Endothelial cell (in vitro differentiated cells): ENCODE measurements around the gene FRG2. TPM values are rescaled to one million over a fixed set of nuclear protein-coding genes. Genes with fewer than 3 reads are reported as not detected.
"Not testable (repeated sequence)": the region's sequence is repeated elsewhere in the genome, so short reads cannot be mapped to it uniquely, and the experiment has no call there.

Source experiments
- DNase-seq: peaks from one replicate; pipeline ENCODE4 v3.0.0; 2021; ENCODE audit warnings: low spot score
- H3K27ac Mint-ChIP-seq: one replicate; pipeline ENCODE4 v1.8.0; 2021; ENCODE audit warnings: mixed read lengths, inconsistent platforms; ENCODE audit not compliant: unreplicated experiment
- H3K27me3 Mint-ChIP-seq: one replicate; pipeline ENCODE4 v1.8.0; 2021; ENCODE audit warnings: mild to moderate bottlenecking, moderate library complexity, mixed read lengths, inconsistent platforms; ENCODE audit not compliant: unreplicated experiment
- H3K36me3 Mint-ChIP-seq: one replicate; pipeline ENCODE4 v1.8.0; 2021; ENCODE audit warnings: mild to moderate bottlenecking, low read depth, mixed read lengths, inconsistent platforms; ENCODE audit not compliant: unreplicated experiment
- H3K4me1 Mint-ChIP-seq: one replicate; pipeline ENCODE4 v1.8.0; 2021; ENCODE audit warnings: mild to moderate bottlenecking, mixed read lengths, inconsistent platforms; ENCODE audit not compliant: unreplicated experiment
- H3K4me3 Mint-ChIP-seq: one replicate; pipeline ENCODE4 v1.8.0; 2021; ENCODE audit warnings: mild to moderate bottlenecking, mixed read lengths, inconsistent platforms; ENCODE audit not compliant: unreplicated experiment
- H3K9me3 Mint-ChIP-seq: one replicate; pipeline ENCODE4 v1.8.0; 2021; ENCODE audit warnings: mixed read lengths, inconsistent platforms; ENCODE audit not compliant: unreplicated experiment
- CTCF ChIP-seq: fragments of 200-600 bp; sonication (generic); IDR thresholded peaks from one replicate; pipeline ENCODE4 v1.5.0; 2021; ENCODE audit warnings: antibody characterized with exemption; ENCODE audit not compliant: unreplicated experiment
- total RNA-seq: library from RNA; stranded (reverse); fragmentation: NEBNext Ultra II Directional; extraction: Animal tissue kit (Norgen Biotek cat#: 25700); gene quantifications from one replicate; pipeline ENCODE4 v1.2.1, GENCODE V29; 2021; ENCODE audit not compliant: unreplicated experiment

The FRG2 gene
- total RNA-seq, 1 donor from 2014 or later = not detected

GRCh38 chr4:190015538-190016368 is 11.3 kb downstream of the FRG2 start:
- Mint-ChIP-seq H3K9me3 (no peaks in the 10 kb centered on the region), H3K4me3 (peak overlapping the region; percentile 63), H3K4me1 (peaks cover 42% of the 10 kb centered on the region), H3K27me3 (peaks cover 42% of the 10 kb centered on the region), H3K36me3 (peaks cover 17% of the 10 kb centered on the region), H3K27ac (peak overlapping the region; percentile 12)
- DNase-seq = peak; percentile 19
- no peak for TF ChIP-seq CTCF

GRCh38 chr4:190014771-190015537 is 12.1 kb downstream of the FRG2 start:
- Mint-ChIP-seq H3K27ac (no peak overlapping the region), H3K27me3 (peaks cover 34% of the 10 kb centered on the region), H3K4me1 (peaks cover 36% of the 10 kb centered on the region), H3K4me3 (peak overlapping the region; percentile 85), H3K9me3 (no peaks in the 10 kb centered on the region), H3K36me3 (peaks cover 17% of the 10 kb centered on the region)
- no peak for TF ChIP-seq CTCF
- DNase-seq = peak; percentile 42

- H3K27ac Mint-ChIP-seq, H3K4me3 Mint-ChIP-seq, DNase-seq, H3K36me3 Mint-ChIP-seq, H3K27me3 Mint-ChIP-seq, H3K9me3 Mint-ChIP-seq, H3K4me1 Mint-ChIP-seq: not testable (repeated sequence)
These were observed 37.1 kb downstream of the FRG2 start for GRCh38 chr4:189989941-189990340.

- H3K4me3 Mint-ChIP-seq = no peak overlapping the region
- H3K36me3 Mint-ChIP-seq = no peaks in the 10 kb centered on the region
- peaks cover 5% of the 10 kb centered on the region for H3K4me1 Mint-ChIP-seq
- peaks cover 7% of the 10 kb centered on the region for H3K9me3 Mint-ChIP-seq
- no peak for TF ChIP-seq CTCF
- peaks cover 2% of the 10 kb centered on the region for H3K27me3 Mint-ChIP-seq
- DNase-seq = no peak
- no peak overlapping the region for H3K27ac Mint-ChIP-seq
These were observed 38.1 kb downstream of the FRG2 start for GRCh38 chr4:189988877-189989431.

- H3K27me3 Mint-ChIP-seq = peaks cover 17% of the 10 kb centered on the region
- not testable (repeated sequence) for DNase-seq, H3K4me3 Mint-ChIP-seq, H3K4me1 Mint-ChIP-seq, H3K9me3 Mint-ChIP-seq, H3K36me3 Mint-ChIP-seq, H3K27ac Mint-ChIP-seq
These were observed 41.3 kb downstream of the FRG2 start for GRCh38 chr4:189985651-189986243.

- not testable (repeated sequence) for H3K4me3 Mint-ChIP-seq, H3K27ac Mint-ChIP-seq, DNase-seq, H3K9me3 Mint-ChIP-seq, H3K4me1 Mint-ChIP-seq, H3K36me3 Mint-ChIP-seq
- H3K27me3 Mint-ChIP-seq = peaks cover 17% of the 10 kb centered on the region
These were observed 42.4 kb downstream of the FRG2 start for GRCh38 chr4:189984661-189985060.

GRCh38 chr4:189983916-189984526 is 43.0 kb downstream of the FRG2 start:
- not testable (repeated sequence) for DNase-seq, H3K9me3 Mint-ChIP-seq, H3K27ac Mint-ChIP-seq, H3K4me3 Mint-ChIP-seq, H3K4me1 Mint-ChIP-seq, H3K36me3 Mint-ChIP-seq
- H3K27me3 Mint-ChIP-seq = peaks cover 17% of the 10 kb centered on the region
